Testis (tissue), 2 donors: ENCODE measurements around the gene TRIB2.

Source experiments
- CTCF ChIP-seq, 3 experiments: fragments of 450-650 bp in 2 of 3; fragments of 200-600 bp in 1 of 3; sonication (generic) in 1 of 3; IDR thresholded peaks; one replicate each; pipeline ENCODE4 v1.5.1; 2016 to 2019; ENCODE audit warnings: antibody characterized with exemption in 3 of 3, mild to moderate bottlenecking in 2 of 3, moderate library complexity in 1 of 3
- POLR2A ChIP-seq: fragments of 450-650 bp; IDR thresholded peaks from one replicate; pipeline ENCODE4 v1.6.1; 2017; ENCODE audit warnings: antibody characterized with exemption, mild to moderate bottlenecking, moderate library complexity

GRCh38 chr2:12685956-12686355 is 30.8 kb upstream of the TRIB2 start:
- no peak for TF ChIP-seq CTCF (IDR thresholded peaks at IDR 0.05)
- TF ChIP-seq POLR2A: no peak
